SK-MEL-5 (cell line): ENCODE results near the gene JADE2. TPM values are rescaled to one million over a fixed set of nuclear protein-coding genes. Genes with fewer than 3 reads are reported as not detected.
"Not testable (repeated sequence)": the region's sequence is repeated elsewhere in the genome, so short reads cannot be mapped to it uniquely, and the experiment has no call there.

Experiments used
- DNase-seq: peaks from one replicate; pipeline ENCODE4 v3.0.0-alpha.2; 2016; ENCODE audit warnings: low read depth, low spot score
- in situ Hi-C: cut with HindIII; loops from 2 replicates; pipeline ENCODE4 v1.10.0; 2016; ENCODE audit warnings: low sequenced_read_pairs, high pct_unique_total_duplicates, low pct_unique_long_range_greater_than_20kb
- total RNA-seq: library from RNA; depleted of rRNA; stranded (reverse); fragments of >200 nt; shearing (Covaris generic); gene quantifications from 2 replicates; pipeline ENCODE4 v1.2.3, GENCODE V29; 2014

The JADE2 gene
- total RNA-seq, 1 experiment from 2014 or later, result 21.8 TPM

GRCh38 chr5:134504629-134505300, 20.7 kb upstream of the JADE2 start:
- in situ Hi-C loops, result no loop called here
- no peak for DNase-seq

- in situ Hi-C loops, result no loop called here
- DNase-seq, result no peak
These were observed 19.1 kb upstream of the JADE2 start for GRCh38 chr5:134506054-134507039.

DNA sequence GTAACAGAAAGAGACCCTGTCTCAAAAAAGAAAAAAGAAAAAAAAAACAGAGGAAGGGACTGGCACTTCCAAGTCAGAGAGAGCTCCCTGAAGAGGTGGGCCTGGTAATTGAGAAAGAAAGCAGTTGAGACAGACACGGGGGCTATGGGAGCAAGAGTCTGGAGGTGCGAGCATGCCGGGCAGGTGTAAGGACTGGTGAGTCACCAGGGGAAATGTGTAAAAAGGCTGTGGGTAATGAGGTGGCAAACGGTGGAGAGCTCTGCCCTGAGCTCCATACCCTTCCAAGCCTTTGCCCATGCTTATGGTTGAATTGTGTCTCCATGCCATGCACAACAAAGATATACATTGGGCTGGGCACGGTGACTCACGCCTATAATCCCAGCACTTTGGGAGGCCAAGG, 18.0 kb upstream of the JADE2 start:
- DNase-seq, result no peak
- in situ Hi-C loops, result no loop called here

- in situ Hi-C loops, result no loop called here
- DNase-seq, result no peak
These were observed 16.8 kb upstream of the JADE2 start for GRCh38 chr5:134508521-134509195.

- in situ Hi-C loops, result no loop called here
- peak; percentile 73 for DNase-seq
These were observed 16.0 kb upstream of the JADE2 start for GRCh38 chr5:134509308-134510040.

- in situ Hi-C loops, result no loop called here
- DNase-seq, result no peak
These were observed 14.3 kb upstream of the JADE2 start for GRCh38 chr5:134510970-134511795.

DNA sequence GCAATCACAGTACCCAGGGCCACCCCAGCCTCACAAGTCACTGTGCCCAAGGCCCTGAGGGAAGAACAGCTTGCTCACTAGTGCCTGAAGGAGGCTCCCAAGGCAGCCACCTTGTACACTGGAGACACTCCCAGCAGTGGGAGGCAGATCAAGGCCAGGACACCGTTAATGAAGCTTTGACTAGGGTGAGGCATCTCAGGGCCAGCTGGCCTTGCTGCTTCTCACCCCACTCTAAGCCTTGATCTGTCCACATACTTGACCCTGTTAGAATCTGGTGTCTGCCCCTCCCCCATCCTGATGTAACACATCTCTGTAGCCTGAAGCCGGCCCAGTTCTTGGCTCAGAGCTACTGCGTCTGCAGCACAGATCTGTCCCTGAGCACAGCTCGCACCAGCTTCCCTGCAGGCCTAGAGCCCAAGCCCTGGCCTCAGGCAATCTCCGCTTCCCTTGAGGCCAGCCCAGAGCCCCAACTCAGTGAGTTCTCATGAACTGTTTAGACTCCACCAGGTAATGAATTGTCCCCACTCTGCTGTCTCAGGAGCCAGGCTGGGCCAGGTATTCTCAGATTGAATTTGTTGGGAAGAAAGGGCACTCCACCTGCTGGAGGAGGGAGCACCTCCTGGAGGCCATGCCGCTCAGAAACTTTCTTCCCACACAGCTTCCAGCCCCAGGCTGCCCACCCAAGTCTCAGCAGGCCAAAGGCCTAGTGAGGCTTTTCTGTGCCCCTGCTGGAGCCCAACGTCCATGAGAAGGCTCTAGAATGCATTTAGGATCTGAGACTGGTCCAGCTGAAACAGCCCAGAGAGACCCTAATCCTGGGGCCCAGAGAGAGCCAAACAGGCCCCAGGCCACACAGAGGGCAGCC, 13.4 kb upstream of the JADE2 start:
- DNase-seq, result no peak
- in situ Hi-C loops, result no loop called here

DNA sequence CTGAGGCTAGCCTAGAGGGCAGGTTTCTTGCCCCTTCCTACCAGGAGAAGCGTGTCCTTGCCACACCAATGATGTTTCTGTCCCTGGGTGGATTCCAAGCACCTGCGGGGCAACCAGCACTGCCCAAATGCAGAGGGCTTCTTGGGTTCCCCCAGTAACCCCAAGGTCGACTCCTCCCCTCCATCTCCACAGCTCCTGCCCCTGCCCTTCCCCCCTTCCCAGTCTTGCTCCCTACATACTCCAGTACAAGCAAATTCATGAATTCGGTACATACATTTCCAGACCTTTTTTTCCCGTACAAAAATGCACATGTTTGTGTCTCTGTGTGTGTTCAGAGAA, 12.8 kb upstream of the JADE2 start:
- in situ Hi-C loops, result no loop called here
- DNase-seq, result no peak

- in situ Hi-C loops, result no loop called here
- DNase-seq, result no peak
These were observed 9.7 kb upstream of the JADE2 start for GRCh38 chr5:134515801-134516200.

- in situ Hi-C loops, DNase-seq: not testable (repeated sequence)
These were observed 8.5 kb upstream of the JADE2 start for GRCh38 chr5:134516984-134517383.

GRCh38 chr5:134517553-134517952, 7.9 kb upstream of the JADE2 start:
- no peak for DNase-seq
- in situ Hi-C loops, result no loop called here

- DNase-seq, result no peak
- in situ Hi-C loops, result no loop called here
These were observed 5.5 kb upstream of the JADE2 start for GRCh38 chr5:134519989-134520388.

DNA sequence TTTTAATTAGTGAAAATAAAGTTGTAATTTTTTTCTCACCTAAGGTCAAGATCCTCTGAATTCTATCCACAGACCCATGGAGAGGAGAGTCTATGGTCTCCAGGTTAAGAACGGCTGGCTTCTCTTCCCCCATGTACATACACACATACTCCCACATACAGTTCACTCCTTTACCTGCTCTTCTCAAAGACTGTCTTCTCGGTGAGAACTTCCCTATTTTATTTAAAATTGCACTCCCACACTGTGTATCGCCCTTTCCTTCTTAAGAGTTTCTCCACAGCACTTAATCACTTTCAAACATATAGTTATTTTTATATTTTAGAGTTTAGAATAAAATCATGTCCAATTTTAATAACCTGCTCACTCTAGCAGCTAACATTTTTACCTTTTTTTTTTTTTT, 3.6 kb upstream of the JADE2 start:
- in situ Hi-C loops, result no loop called here
- DNase-seq, result no peak

- in situ Hi-C loops, result no loop called here
- no peak for DNase-seq
These were observed 1.8 kb upstream of the JADE2 start for GRCh38 chr5:134523543-134524271.

- in situ Hi-C loops, result no loop called here
These were observed 1.1 kb upstream of the JADE2 start for GRCh38 chr5:134524272-134524825.

More at GRCh38 chr5:134524272-134524825, 1.1 kb upstream of the JADE2 start:
- peak; percentile 62 for DNase-seq
